ENCODE results near the gene CCDC112. TPM values are rescaled to one million over a fixed set of nuclear protein-coding genes. Genes with fewer than 3 reads are reported as not detected.

Gene CCDC112
- total RNA-seq, 1 donor from 2014 or later, result 7.4 TPM

GRCh38 chr5:115317736-115318135 lies 21.3 kb upstream of the CCDC112 start:
- DNase-seq (ENCODE audit: low spot score), result no peak

DNA sequence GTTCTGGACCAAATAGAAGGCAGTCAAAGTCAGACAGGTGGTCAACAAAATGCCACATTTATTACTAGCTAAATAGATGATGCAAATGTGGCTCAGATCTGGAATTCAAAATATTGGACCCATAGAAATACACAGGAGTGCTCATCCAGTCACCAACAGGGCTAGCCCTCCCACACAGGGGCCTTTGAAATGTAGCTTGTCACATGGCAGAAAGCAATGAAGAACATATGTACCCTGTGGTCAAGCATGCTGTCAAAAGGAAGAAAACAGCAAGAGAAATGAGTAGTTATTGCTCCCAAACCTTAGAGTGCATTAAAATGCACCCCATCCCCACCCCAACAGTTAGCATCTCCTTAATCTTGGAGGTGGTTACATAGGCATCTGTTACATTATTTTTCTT lies 20.9 kb upstream of the CCDC112 start:
- DNase-seq (ENCODE audit: low spot score), result no peak

DNA sequence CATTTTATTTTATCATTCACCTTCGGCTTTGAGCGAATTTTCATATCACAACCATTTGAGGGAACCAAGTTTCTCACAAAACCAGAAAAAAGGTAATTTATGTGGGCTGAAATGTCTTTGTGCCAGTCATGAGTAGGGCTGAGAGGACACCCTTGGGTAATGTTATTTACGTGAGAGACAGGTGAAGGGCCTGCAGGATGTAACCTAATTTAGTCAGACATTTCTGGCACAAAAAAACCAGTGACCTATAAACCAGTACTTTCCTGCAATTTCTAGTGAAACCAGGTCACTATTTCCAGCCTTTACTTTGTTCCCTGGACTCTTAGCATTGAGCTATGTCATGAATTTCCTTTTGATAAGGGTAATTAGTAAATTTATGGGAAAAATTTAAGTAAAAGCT lies 17.2 kb upstream of the CCDC112 start:
- no peak for DNase-seq (ENCODE audit: low spot score)

DNA sequence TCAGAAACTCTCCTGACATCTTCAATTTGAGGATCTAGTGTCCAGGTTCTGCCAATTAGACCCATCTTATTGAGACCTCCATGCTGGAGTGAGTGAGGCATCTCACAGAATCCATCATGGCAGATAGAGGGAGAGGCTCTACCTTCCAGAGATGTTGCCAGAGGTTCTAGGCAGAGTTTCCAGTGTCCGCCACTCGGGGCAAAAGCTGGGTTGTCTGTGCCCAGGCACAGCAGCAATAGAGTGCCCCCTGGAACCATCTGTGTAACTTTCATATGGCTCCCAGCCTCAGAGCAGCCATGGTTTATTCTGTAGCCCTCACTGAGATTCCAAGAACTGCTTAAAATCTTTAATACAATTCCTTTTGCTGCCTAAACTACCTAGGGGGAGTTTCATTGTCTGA lies 16.6 kb upstream of the CCDC112 start:
- no peak for DNase-seq (ENCODE audit: low spot score)

GRCh38 chr5:115309751-115310370 lies 13.4 kb upstream of the CCDC112 start:
- DNase-seq (ENCODE audit: low spot score), result no peak

DNA sequence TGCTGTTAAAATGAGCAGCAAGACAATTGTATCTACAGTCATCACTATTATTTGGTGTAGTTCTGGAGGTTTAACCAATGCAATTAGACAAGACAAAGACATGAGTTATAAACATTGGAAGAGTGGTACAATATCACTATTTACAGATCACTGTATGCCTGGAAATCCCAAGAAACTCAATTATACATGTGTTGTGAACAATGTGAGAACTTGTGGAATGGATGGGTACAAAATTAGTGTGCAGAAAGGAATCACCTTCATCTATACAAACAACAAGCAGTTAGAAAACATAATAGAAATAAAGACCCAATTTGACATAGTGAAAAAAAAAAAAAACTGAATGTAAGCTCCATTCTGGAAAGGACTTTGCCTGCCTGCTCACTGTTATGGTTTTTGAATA lies 12.4 kb upstream of the CCDC112 start:
- no peak for DNase-seq (ENCODE audit: low spot score)

- peak; percentile 63 for DNase-seq (ENCODE audit: low spot score)
These were observed 9.6 kb upstream of the CCDC112 start for GRCh38 chr5:115306011-115306536.

DNA sequence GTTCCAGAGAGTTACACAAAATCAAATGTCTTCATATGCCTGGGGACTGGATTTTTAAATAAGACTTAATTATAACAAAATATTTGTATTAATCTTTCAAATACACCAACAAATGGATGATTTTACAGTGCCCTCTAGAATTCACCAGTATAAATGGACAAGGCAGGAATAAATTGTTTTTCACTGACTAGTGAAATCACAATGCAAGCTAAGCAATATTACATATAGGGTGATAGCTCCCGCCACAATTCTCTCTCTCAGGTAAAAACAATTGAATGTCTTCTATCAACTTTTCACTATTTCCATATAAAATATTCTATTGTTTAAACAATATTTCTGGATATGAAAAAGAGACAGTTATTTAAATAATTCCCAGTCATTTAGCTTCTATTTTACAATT lies 8.0 kb upstream of the CCDC112 start:
- no peak for DNase-seq (ENCODE audit: low spot score)

GRCh38 chr5:115298811-115299210 lies 2.4 kb upstream of the CCDC112 start:
- no peak for DNase-seq (ENCODE audit: low spot score)

GRCh38 chr5:115297031-115297430 lies 577 bp upstream of the CCDC112 start:
- DNase-seq (ENCODE audit: low spot score), result no peak

GRCh38 chr5:115295777-115296123 lies 704 bp downstream of the CCDC112 start:
- DNase-seq (ENCODE audit: low spot score), result no peak

- DNase-seq (ENCODE audit: low spot score), result no peak
These were observed 5.1 kb downstream of the CCDC112 start for GRCh38 chr5:115291397-115291796.

DNA sequence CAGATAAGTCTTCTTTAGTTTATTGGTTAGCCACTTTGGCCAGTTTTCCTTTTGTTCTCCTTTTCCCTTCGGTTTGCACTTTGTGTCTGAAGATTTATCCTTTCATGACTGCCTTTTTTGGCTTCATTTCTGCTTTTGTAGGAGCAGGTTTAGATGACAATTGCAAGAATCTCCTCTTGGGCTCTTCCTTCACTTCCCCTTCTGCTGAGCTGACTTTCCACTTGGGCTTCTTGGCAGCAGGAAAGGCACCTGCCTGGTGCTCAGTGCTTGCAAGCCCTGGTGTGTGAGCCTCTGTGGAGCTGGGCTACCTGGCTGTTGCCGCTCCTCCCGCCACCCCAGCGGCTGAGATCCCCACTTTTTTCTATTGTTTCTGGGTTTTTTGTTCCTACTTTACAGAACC lies 7.3 kb downstream of the CCDC112 start:
- DNase-seq (ENCODE audit: low spot score), result no peak

DNA sequence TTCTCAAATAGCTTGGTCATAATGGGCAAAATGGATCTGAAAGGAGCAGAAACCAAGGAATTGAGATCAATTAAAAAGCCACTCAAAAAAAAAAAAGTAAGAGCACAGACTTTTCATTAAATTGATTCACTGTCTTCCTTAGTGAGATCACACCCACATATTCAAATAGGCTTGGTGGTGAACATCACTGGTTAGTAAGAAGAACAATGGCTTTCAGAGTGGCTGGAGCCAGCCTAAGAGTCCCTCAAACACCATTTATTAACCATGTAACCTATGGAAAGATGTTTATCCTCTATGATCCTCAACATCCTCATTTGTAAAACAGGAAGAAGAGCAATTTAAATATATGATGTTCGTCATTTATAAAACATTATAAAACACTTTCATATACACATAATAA lies 12.4 kb downstream of the CCDC112 start:
- no peak for DNase-seq (ENCODE audit: low spot score)

DNA sequence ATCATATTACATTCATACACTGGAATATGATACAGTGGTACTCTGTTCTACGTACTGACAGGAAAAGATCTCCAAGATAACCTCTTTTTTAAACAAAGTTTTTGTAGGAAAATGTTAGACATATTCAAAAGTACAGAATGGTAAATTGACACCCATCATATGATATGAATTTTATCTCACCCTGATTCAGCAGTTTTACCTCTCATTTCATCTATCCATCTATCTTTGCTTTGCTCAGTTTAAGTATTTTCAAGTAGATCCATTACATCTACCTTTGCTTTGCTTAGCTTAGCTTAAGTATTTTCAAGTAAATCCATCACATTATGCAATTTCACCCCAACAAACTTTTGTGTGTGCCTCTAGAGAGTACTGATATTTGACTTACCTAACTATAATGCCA lies 14.3 kb downstream of the CCDC112 start:
- DNase-seq (ENCODE audit: low spot score), result no peak

GRCh38 chr5:115274584-115274983 lies 21.9 kb downstream of the CCDC112 start:
- DNase-seq (ENCODE audit: low spot score), result no peak

- DNase-seq (ENCODE audit: low spot score), result no peak
These were observed 24.0 kb downstream of the CCDC112 start for GRCh38 chr5:115272297-115272958.

GRCh38 chr5:115271295-115272050 lies 25.0 kb downstream of the CCDC112 start:
- no peak for DNase-seq (ENCODE audit: low spot score)

GRCh38 chr5:115267617-115268016 lies 28.8 kb downstream of the CCDC112 start:
- no peak for DNase-seq (ENCODE audit: low spot score)

GRCh38 chr5:115265220-115265619 lies 31.2 kb downstream of the CCDC112 start:
- no peak for DNase-seq (ENCODE audit: low spot score)

- DNase-seq (ENCODE audit: low spot score), result no peak
These were observed 31.7 kb downstream of the CCDC112 start for GRCh38 chr5:115264786-115265185.

DNA sequence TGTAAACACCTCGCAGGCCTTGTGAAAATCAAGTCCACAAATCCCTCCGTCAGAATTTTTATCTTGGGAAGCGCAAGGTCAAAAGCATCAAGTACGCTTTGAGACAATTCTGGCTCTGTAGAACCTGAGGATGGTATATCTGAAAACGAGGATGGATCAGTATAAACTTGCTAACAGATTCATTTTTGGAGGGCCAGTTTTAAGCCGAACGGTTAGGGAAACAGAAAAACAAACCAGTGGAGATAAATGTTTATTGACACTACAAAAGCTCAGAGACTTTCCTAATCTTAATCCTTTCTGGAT lies 33.4 kb downstream of the CCDC112 start:
- no peak for DNase-seq (ENCODE audit: low spot score)

All from ureter (tissue), 1 donor.